ENCODE results near the gene CHRNE.

DNA sequence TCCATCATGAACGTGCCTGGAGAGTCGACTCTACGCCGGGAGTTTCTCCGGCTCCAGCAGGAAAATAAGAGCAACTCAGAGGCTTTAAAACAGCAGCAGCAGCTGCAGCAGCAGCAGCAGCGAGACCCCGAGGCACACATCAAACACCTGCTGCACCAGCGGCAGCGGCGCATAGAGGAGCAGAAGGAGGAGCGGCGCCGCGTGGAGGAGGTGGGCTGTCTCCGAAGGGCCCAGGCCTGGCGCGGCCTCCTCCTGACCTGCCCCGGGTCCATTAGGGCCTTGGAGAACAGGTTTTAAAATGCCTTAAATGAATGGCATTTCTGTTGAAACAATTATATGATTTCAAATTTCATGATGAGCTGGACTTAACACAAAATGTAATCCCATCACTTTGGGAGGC is 15.3 kb downstream of the CHRNE start:
- TF ChIP-seq, protein P1, sequence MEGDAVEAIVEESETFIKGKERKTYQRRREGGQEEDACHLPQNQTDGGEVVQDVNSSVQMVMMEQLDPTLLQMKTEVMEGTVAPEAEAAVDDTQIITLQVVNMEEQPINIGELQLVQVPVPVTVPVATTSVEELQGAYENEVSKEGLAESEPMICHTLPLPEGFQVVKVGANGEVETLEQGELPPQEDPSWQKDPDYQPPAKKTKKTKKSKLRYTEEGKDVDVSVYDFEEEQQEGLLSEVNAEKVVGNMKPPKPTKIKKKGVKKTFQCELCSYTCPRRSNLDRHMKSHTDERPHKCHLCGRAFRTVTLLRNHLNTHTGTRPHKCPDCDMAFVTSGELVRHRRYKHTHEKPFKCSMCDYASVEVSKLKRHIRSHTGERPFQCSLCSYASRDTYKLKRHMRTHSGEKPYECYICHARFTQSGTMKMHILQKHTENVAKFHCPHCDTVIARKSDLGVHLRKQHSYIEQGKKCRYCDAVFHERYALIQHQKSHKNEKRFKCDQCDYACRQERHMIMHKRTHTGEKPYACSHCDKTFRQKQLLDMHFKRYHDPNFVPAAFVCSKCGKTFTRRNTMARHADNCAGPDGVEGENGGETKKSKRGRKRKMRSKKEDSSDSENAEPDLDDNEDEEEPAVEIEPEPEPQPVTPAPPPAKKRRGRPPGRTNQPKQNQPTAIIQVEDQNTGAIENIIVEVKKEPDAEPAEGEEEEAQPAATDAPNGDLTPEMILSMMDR (conservative IDR thresholded peaks at IDR 0.05 in 1 of 2, IDR thresholded peaks at IDR 0.05 in 1 of 2; ENCODE audit: low read depth in 1 of 2, low read length in 2 of 2), result no peak
- no peak for TF ChIP-seq EZH2 (IDR thresholded peaks at IDR 0.05; ENCODE audit: low read length, missing control alignments)

Data from fibroblast of lung (primary cell).